ENCODE results near the gene NAV2. TPM values are rescaled to one million over a fixed set of nuclear protein-coding genes. Genes with fewer than 3 reads are reported as not detected.

The NAV2 gene
- total RNA-seq, 1 donor from 2014 or later = 11.1 TPM

GRCh38 chr11:20099527-20099926, 386.9 kb downstream of the NAV2 start:
- DNase-seq (ENCODE audit: low read depth) = no peak
- no peak for FAIRE-seq
- peaks cover 44% of the 10 kb centered on the region for H3K36me3 ChIP-seq (ENCODE audit: control insufficient read depth, insufficient read depth, low read length)
- TF ChIP-seq CTCF (IDR thresholded peaks at IDR 0.05; ENCODE audit: insufficient read depth, low read length, severe bottlenecking) = no peak
- H3K27me3 ChIP-seq (ENCODE audit: control insufficient read depth, insufficient read depth, low read length) = no peaks in the 10 kb centered on the region
- H3K4me3 ChIP-seq (ENCODE audit: low read depth, low read length) = no peak overlapping the region

- no peaks in the 10 kb centered on the region for H3K27me3 ChIP-seq (ENCODE audit: control insufficient read depth, insufficient read depth, low read length)
- DNase-seq (ENCODE audit: low read depth) = no peak
- H3K4me3 ChIP-seq (ENCODE audit: low read depth, low read length) = no peak overlapping the region
- FAIRE-seq = no peak
- no peak for TF ChIP-seq CTCF (IDR thresholded peaks at IDR 0.05; ENCODE audit: insufficient read depth, low read length, severe bottlenecking)
- peaks cover 52% of the 10 kb centered on the region for H3K36me3 ChIP-seq (ENCODE audit: control insufficient read depth, insufficient read depth, low read length)
Observed at GRCh38 chr11:20102397-20102796, 389.8 kb downstream of the NAV2 start.

GRCh38 chr11:20103281-20103680, 390.6 kb downstream of the NAV2 start:
- no peak for TF ChIP-seq CTCF (IDR thresholded peaks at IDR 0.05; ENCODE audit: insufficient read depth, low read length, severe bottlenecking)

GRCh38 chr11:20105427-20105826, 392.8 kb downstream of the NAV2 start:
- Histone ChIP-seq H3K4me3 (ENCODE audit: low read depth, low read length) (no peak overlapping the region), H3K27me3 (ENCODE audit: control insufficient read depth, insufficient read depth, low read length) (no peaks in the 10 kb centered on the region), H3K36me3 (ENCODE audit: control insufficient read depth, insufficient read depth, low read length) (peaks cover 50% of the 10 kb centered on the region)
- no peak for TF ChIP-seq CTCF (IDR thresholded peaks at IDR 0.05; ENCODE audit: insufficient read depth, low read length, severe bottlenecking)
- FAIRE-seq (no peak), DNase-seq (ENCODE audit: low read depth) (no peak)

More at GRCh38 chr11:20103281-20103680, 390.6 kb downstream of the NAV2 start:
- FAIRE-seq = no peak
- Histone ChIP-seq H3K27me3 (ENCODE audit: control insufficient read depth, insufficient read depth, low read length) (no peaks in the 10 kb centered on the region), H3K36me3 (ENCODE audit: control insufficient read depth, insufficient read depth, low read length) (peaks cover 50% of the 10 kb centered on the region), H3K4me3 (ENCODE audit: low read depth, low read length) (no peak overlapping the region)
- DNase-seq (ENCODE audit: low read depth) = no peak

GRCh38 chr11:20109731-20110445, 397.3 kb downstream of the NAV2 start:
- TF ChIP-seq CTCF (IDR thresholded peaks at IDR 0.05; ENCODE audit: insufficient read depth, low read length, severe bottlenecking) = no peak
- no peaks in the 10 kb centered on the region for H3K27me3 ChIP-seq (ENCODE audit: control insufficient read depth, insufficient read depth, low read length)
- FAIRE-seq (no peak), DNase-seq (ENCODE audit: low read depth) (no peak)
- H3K36me3 ChIP-seq (ENCODE audit: control insufficient read depth, insufficient read depth, low read length) = peaks cover 19% of the 10 kb centered on the region
- no peak overlapping the region for H3K4me3 ChIP-seq (ENCODE audit: low read depth, low read length)

Data from bronchial epithelial cell (primary cell).